NCI-H460 (cell line): Measurements from ENCODE around the gene AHRR. TPM values are rescaled to one million over a fixed set of nuclear protein-coding genes. Genes with fewer than 3 reads are reported as not detected.

Source experiments
- DNase-seq: peaks from one replicate; pipeline ENCODE4 v3.0.0-alpha.2; 2016; ENCODE audit warnings: low read depth; ENCODE audit errors: extremely low read depth
- total RNA-seq: library from RNA; depleted of rRNA; stranded (reverse); fragments of >200 nt; shearing (Covaris generic); gene quantifications from 2 replicates; pipeline ENCODE4 v1.2.3, GENCODE V29; 2014

The AHRR gene
- total RNA-seq, 1 experiment from 2014 or later: 3.7 TPM

- no peak for DNase-seq
Measured at GRCh38 chr5:318931-319601, 2.4 kb upstream of the AHRR start.

GRCh38 chr5:320524-321229, 837 bp upstream of the AHRR start:
- DNase-seq: no peak

- no peak for DNase-seq
Measured at GRCh38 chr5:321726-322251, 275 bp downstream of the AHRR start.

GRCh38 chr5:322281-322941, 897 bp downstream of the AHRR start:
- no peak for DNase-seq

- no peak for DNase-seq
Measured at GRCh38 chr5:322942-323879, 1.7 kb downstream of the AHRR start.

GRCh38 chr5:324736-325612, 3.5 kb downstream of the AHRR start:
- no peak for DNase-seq

GRCh38 chr5:326109-326508, 4.6 kb downstream of the AHRR start:
- DNase-seq: no peak

- DNase-seq: no peak
Measured at GRCh38 chr5:329121-329735, 7.7 kb downstream of the AHRR start.

GRCh38 chr5:329768-330167, 8.3 kb downstream of the AHRR start:
- DNase-seq: no peak

GRCh38 chr5:332843-333242, 11.3 kb downstream of the AHRR start:
- no peak for DNase-seq

GRCh38 chr5:333945-334344, 12.4 kb downstream of the AHRR start:
- DNase-seq: no peak

- DNase-seq: no peak
Measured at GRCh38 chr5:334903-335739, 13.6 kb downstream of the AHRR start.

- no peak for DNase-seq
Measured at GRCh38 chr5:335740-336038, 14.2 kb downstream of the AHRR start.

- peak; percentile 56 for DNase-seq
Measured at GRCh38 chr5:337563-338130, 16.1 kb downstream of the AHRR start.

GRCh38 chr5:342501-343460, 21.3 kb downstream of the AHRR start:
- DNase-seq: no peak

GRCh38 chr5:343461-344401, 22.2 kb downstream of the AHRR start:
- DNase-seq: peak; percentile 73
